Left ventricle myocardium superior (tissue), 1 donor: ENCODE data around the gene TEDC2. TPM values are rescaled to one million over a fixed set of nuclear protein-coding genes. Genes with fewer than 3 reads are reported as not detected.

Experiments
- ATAC-seq: fragments of 200-7000 bp; cut with Tn5 transposase; one replicate; pipeline ENCODE4 v1.9.1; 2020; ENCODE audit warnings: mild to moderate bottlenecking, moderate library complexity
- DNase-seq: peaks from one replicate; pipeline ENCODE4 v3.0.0-alpha.2; 2020
- intact Hi-C: fragments of 100-400 bp; cut with micrococcal nuclease; formaldehyde crosslinking; loops from one replicate; pipeline ENCODE4 v1.11.0; 2022
- total RNA-seq: library from RNA; stranded (reverse); fragmentation: NEBNext Ultra II Directional; extraction: Animal tissue kit (Norgen Biotek cat#: 25700); gene quantifications from one replicate; pipeline ENCODE4 v1.2.1, GENCODE V29; 2021
- donor health status: DM: no; HTN: yes; CAD: no; lungs with severe emphysema.

The TEDC2 gene
- total RNA-seq, 1 donor from 2014 or later = 0.67 TPM

DNA sequence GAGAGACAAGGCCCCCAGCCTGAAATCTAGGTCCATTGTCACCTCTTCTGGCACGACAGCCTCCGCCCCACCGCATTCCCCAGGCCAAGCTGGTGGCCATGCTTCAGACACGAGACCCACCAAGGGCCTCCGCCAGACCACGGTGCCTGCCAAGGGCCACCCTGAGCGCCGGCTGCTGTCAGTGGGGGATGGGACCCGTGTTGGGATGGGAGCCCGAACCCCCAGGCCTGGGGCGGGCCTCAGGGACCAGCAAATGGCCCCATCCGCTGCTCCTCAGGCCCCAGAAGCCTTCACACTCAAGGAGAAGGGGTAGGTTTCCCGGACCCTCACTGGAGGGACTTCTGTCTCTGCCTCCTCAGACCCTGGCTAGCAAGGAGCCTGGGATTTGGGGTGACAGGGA, 1.0 kb downstream of the TEDC2 start:
- ATAC-seq = no peak
- DNase-seq = no peak
- intact Hi-C loops = no loop called here

DNA sequence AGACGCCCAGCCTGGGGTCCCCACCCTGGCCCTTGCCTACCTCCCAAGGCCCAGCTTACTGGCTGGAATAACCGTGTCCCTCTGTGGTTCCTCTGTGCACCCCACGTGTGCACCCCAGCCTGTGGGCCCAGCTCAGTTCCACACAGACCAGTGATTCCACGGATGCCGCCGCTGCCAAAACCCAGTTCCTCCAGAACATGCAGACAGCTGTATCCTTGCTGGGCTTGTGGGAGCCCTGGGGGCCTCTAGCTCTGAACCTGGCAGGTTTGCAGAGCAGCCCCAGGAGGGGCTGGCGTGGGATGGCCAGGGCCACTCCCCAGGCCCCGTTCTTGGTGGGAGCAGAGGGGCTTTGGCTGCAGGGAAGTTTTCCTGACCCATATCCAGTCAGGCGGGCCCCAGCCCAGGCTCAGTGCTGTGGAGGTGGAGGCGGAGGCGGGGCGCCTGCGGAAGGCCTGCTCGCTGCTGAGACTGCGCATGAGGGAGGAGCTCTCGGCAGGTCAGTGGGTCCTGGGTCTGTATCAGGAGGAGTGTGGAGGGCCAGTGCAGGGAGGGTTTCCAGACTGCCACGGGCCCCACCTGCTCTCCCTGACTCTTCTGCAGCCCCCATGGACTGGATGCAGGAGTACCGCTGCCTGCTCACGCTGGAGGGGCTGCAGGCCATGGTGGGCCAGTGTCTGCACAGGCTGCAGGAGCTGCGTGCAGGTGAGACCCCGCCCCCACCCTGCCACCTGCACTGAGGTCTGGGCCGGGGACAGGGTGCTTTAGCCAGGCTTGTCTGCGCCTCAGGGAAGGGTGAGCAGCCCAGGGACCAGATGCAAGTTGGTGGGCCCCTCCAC, 2.3 kb downstream of the TEDC2 start:
- no peak for ATAC-seq
- intact Hi-C loops = no loop called here
- DNase-seq = no peak

DNA sequence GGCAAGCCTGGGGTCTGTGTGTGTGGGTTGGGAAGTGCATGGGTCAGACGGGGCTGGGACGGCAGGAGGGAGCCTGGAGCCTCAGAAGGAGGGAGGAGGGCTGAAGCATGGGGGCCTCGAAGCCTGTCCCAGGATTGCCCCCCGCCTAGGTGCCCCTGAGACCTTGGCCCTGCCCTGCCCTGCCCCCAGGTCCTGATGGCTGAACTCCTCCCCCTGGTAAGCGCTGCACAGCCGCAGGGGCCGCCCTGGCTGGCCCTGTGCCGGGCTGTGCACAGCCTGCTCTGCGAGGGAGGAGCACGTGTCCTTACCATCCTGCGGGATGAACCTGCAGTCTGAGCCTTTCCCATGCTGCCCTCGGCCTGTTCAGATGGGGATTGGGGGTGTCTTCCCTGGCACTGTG, 4.4 kb downstream of the TEDC2 start:
- DNase-seq (no peak), ATAC-seq (no peak)
- intact Hi-C loops = no loop called here

DNA sequence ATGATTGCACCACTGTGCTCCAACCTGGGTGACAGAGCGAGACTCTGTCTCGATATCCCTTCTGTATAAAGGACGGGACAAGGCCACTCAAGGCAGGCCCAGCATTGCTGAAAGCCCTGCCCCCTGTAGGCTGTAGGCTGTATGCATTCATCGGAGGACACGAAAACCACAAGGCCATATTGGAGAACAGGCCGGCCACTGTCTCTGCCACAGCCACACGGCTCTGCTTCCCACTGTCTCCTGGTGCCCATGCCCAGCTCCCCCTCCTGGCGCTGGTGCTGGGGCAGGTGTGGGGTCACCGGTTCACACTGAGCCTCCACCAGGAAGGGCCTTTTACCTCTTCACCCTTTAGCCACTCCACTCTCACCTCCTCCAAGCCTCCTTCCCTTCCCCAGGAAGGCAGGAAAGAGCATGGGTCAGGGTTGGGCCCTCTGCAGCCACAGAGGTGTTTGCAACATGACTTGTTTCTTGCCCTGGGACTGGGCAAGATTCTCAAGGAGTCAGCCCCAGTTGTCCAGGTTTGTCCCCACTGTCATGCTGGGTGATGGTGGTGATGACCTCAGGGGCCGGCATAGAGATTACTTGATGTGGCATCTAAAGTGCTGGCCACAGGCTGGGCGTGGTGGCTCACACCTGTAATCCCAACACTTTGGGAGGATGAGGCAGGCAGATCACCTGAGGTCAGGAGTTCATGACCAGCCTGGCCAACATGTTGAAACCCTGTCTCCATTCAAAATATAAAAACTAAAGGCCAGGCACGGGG, 5.9 kb downstream of the TEDC2 start:
- DNase-seq = no peak
- ATAC-seq = no peak
- intact Hi-C loops = no loop called here

DNA sequence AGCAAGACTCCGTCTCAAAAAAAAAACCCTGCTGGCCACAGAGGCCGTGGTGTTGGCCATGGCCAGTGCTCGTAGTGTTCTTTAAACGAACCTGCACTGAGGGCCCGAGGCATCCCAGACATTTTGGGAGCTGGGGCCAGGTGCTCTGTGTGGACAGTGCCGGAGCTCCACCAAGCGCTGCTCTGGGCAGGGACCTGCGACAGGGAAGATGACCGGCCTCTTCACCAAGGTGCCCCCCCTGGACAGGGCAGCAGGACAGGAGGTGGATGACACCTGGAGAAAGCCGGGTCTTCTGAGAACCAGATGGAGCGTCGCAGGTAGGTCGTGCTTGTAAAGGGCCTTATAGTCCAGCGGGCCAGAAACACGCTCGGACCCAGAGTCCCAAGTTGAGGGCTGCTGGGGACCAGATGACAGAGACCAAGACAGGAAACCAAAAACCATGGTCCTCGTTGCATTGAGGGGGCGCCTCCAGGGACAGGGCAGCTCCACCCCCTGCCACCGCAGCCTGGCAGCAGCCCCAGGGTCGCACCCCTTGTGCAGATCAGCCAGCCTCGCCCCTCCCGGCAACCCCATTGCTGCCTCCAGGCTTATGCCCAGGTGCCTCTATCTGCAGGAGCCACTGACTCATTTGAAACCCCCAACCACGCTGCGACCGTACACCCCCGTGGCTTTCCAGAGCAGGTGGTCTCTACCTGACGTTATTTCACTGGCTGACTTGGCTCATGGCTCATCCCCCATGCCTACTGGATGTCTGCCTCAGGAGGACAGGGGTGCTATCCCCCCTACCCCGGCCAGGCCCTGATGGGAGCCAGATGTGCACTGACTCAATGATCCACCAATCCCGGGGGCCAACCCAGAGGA, 7.0 kb downstream of the TEDC2 start:
- ATAC-seq = no peak
- intact Hi-C loops = no loop called here
- no peak for DNase-seq

DNA sequence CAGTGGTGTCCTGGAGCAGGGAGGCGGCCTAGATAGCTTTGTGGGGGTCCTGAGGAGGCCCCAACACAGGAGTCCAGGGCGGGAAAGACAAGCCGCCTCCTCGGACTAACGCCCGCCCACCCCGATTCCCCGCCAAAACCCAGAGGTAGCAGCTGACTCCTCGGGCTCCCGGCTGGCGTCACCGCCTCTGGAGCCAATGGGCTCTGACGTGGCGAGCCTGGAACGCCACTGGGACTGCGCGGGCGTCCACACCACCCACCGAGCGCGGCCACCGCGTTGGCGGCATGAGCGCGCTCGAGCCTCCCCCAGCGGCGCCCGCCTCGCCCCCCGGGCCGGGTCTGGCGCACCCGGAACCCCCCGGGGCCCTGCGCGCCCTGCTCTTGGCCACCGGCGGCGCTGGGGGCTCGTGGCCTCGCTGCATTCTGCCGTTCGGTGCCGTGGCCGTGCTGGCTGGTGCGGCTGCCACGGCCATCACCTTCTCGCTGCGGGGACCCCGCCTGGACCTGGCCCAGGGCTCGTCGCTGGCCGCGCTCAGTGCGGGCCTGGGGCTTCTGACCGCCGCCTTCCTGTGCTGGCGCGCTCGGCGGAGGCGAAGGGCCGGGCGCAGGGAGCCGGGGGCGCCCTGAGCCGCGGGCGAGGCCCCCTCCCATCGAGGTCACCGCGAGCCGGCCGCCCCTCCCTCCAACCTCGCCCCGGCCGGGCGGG, 7.8 kb downstream of the TEDC2 start:
- intact Hi-C loops = no loop called here
- DNase-seq = peak; percentile 88
- peak; percentile 83 for ATAC-seq

DNA sequence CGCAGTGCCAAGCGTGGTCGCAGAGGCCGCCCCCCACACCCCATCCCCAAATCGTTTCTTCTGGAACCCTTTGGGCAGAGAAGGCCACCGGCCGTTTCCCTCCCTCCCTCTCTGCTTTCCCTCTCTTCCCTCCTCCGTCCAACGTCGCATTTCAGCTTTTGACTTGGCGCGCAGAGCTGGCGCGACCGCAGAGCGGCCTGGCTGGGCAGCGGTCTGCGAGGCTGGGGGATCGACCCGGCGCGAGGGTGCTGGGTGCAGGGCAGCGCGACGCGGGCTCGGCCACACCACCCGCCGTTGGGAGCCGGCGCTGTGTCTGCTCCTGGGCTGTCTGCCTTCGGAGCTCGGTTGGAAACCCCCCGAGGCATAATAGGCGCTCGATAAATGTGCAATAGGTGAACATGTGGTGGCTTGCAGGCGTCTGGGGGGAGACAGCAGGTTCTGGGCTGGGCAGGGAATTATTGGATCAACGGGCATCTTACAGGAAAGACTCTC, 8.4 kb downstream of the TEDC2 start:
- DNase-seq = peak; percentile 47
- intact Hi-C loops = no loop called here
- peak; percentile 12 for ATAC-seq

DNA sequence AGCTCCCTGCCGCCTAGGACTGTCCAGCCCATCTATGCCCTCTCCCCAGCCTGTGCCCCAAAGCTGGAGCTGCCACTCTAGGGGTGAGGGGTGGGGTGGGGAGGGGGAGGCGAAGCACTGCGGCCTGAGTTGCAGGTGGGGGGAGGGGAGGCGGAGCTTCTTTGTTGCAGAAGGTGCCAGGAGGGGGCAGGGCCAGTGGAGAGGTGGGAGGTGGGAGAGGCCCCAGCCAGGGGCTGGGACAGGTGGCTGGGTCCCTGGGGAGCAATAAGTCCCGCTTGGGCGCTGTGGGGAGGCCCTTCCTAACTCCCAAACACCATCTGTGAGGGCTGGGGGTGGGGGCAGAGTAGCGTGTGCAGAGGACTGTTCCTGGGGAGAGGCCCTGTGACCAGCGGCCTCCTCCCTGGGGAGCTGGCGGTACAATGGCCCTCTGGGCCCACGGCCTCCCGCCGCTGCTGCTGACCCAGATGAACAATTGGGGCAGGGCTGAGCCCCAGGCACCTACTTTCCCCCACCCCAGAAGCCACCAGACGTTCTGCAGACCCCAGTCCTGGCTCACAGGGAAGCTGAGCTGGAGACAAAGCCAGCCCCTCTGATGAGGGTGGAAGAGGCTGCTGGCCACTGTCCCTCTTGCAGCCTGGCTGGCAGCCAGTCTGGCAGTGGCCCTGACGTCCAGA, 9.0 kb downstream of the TEDC2 start:
- DNase-seq (peak; percentile 52), ATAC-seq (no peak)
- intact Hi-C loops = no loop called here

DNA sequence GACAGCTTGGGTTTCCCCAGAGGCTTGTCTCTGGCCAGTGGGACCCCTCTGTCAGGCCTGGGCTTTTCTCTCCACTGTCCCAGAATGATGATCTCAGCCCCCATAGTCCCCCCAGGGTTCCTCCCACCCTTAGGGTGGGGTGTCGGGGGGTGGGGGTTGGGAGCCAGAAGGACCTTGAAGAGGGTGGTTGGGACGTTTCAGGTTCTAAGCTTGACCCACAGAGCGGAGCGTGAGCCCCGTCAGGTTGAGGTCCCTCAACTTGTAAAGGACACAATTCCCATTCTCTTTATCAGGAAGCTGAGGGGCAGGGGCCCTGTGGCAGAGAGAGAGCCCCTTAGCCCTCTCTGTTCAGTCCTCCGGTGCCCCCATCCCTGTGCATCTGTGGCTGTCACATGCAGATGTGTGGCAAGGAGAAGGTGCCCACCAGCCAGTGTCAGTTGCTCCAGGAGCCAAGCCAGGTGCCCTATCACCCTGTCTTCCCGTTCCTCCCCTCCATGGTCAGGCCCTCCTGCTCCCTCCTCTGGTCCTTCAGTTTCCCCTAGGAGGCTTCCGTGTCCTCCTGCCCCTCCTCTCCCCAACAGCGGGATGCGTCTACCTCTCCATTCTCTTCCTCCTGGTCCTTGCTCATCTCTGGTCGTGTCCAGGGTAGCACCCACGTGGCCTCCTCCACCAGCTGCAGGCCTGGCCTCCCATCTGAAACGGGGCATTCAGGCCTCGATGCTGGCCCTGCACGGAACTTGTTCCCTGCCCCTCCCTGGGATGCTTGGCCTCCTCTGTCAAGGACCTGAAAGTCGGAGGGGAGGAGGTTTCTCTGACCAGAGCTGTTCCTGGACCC, 9.7 kb downstream of the TEDC2 start:
- ATAC-seq = no peak
- no peak for DNase-seq
- intact Hi-C loops = no loop called here

DNA sequence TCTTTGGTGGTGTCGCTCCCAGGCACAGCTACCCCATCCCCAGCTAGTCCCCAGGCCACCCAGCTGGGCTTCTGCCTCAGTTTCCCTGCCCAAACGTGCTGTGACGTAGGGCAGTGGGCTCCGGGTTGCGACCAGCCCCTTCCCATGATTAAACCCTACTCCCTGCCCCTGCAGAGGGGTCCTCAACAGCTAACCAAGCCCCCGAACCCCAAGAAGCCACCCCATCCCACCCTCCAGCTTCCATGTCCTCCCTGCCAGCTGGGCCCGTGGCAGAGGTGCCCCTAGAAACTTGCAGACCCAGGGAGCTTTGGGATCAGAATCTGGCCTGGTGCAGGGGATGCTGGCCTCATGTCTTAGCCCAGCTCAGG, 10.3 kb downstream of the TEDC2 start:
- no peak for ATAC-seq
- no peak for DNase-seq
- intact Hi-C loops = no loop called here

DNA sequence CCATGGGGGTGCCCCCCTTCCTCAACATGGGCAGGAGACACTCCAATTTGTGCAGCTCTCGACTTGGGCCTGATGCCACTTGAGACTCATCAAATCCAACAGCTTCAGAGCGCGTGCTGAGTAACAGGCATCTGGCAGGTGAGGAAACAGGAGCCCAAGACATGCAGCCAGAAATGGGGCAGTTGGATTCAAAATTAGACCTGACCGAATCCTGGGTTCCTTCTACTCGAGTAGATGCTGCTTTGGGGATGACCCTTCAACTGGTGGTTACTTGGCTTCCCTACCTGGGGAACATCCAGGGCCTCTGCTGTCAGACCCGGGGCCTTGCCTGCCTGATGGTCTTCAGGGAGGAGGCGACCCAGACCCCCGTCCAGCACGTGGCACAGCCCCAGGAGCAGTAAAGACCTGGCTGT, 10.7 kb downstream of the TEDC2 start:
- no peak for ATAC-seq
- intact Hi-C loops = no loop called here

DNA sequence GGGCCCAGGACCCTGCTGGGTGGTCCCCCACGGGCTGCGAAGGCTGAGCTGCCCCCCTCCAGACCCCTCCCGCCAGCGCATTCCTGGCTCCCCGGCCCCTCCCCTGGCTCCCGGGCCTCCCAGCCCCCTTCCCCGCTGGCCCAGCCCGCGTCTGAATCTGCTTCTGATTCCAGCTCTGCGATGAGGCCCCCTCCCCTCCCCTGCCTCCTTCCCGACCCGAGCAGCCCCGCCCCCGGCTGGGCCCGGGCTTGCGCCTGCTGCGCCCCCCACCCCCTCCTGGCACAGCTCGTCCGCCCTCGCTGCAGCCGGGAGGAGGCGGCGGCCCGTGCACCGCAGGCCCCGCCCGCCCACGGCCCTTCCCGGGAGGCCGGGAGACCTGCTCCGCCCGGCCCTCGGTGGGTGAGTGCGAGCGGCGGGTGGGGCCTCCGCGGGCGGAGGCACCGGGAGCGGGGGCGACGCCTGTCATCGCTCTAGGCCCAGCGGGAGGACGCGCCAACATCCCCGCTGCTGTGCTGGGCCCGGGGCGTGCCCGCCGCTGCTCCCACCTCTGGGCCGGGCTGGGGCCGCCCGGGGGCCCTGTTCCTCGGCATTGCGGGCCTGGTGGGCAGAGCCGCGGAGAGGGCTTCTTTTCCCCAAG, 11.2 kb downstream of the TEDC2 start, which contains the start of gene NTN3:
Gene NTN3, plus strand, starts transcription at position 282 of the 637 bp plus-strand sequence. CDS start 405 bp downstream, outside the sequence.
- DNase-seq = peak; percentile 50
- intact Hi-C loops = no loop called here
- no peak for ATAC-seq

More for the DNA sequence above, 10.7 kb downstream of the TEDC2 start:
- no peak for DNase-seq

DNA sequence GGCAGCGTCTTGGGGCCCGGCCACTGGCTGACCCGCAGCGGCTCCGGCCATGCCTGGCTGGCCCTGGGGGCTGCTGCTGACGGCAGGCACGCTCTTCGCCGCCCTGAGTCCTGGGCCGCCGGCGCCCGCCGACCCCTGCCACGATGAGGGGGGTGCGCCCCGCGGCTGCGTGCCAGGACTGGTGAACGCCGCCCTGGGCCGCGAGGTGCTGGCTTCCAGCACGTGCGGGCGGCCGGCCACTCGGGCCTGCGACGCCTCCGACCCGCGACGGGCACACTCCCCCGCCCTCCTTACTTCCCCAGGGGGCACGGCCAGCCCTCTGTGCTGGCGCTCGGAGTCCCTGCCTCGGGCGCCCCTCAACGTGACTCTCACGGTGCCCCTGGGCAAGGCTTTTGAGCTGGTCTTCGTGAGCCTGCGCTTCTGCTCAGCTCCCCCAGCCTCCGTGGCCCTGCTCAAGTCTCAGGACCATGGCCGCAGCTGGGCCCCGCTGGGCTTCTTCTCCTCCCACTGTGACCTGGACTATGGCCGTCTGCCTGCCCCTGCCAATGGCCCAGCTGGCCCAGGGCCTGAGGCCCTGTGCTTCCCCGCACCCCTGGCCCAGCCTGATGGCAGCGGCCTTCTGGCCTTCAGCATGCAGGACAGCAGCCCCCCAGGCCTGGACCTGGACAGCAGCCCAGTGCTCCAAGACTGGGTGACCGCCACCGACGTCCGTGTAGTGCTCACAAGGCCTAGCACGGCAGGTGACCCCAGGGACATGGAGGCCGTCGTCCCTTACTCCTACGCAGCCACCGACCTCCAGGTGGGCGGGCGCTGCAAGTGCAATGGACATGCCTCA, 12.0 kb downstream of the TEDC2 start:
- no peak for ATAC-seq
- no peak for DNase-seq
- intact Hi-C loops = no loop called here

DNA sequence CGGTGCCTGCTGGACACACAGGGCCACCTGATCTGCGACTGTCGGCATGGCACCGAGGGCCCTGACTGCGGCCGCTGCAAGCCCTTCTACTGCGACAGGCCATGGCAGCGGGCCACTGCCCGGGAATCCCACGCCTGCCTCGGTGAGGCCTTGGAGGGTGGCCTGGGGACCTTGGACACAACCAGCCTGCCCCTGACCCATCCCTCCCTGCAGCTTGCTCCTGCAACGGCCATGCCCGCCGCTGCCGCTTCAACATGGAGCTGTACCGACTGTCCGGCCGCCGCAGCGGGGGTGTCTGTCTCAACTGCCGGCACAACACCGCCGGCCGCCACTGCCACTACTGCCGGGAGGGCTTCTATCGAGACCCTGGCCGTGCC, 12.6 kb downstream of the TEDC2 start:
- ATAC-seq (no peak), DNase-seq (no peak)
- intact Hi-C loops = no loop called here

DNA sequence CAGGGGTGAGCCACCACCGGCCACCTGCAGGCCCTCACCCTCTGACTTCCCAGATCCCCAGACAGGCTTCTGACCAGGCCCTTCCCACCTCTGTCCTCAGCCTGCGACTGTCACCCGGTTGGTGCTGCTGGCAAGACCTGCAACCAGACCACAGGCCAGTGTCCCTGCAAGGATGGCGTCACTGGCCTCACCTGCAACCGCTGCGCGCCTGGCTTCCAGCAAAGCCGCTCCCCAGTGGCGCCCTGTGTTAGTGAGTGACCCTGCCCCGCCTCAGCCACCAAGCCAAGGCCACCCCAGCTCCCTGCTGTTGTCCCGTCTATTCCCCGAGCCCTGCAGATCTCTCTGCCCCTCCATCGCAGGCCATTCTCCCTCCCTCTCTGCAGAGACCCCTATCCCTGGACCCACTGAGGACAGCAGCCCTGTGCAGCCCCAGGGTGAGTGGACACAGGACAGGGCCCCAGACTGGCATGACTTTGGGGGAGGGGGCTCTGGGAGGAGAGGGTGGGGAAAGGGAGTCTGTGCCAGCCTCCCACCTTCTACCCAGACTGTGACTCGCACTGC, 13.1 kb downstream of the TEDC2 start:
- no peak for DNase-seq
- intact Hi-C loops = no loop called here
- no peak for ATAC-seq

DNA sequence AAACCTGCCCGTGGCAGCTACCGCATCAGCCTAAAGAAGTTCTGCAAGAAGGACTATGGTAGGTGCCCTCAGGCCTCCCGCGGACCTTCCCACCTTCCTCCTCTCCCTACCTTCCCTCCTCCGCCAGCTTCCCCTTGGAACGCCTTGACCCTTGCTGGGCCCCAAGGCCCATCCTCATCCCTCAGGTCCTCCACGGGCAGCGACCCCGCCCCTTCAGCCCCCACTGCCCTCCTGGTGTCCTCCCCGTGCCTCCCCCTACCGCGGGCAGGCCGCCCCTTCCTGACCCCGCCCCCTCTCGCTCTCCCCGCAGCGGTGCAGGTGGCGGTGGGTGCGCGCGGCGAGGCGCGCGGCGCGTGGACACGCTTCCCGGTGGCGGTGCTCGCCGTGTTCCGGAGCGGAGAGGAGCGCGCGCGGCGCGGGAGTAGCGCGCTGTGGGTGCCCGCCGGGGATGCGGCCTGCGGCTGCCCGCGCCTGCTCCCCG, 13.6 kb downstream of the TEDC2 start:
- intact Hi-C loops = no loop called here
- ATAC-seq (no peak), DNase-seq (no peak)
